HG02885 (cell line): ENCODE results near the gene MRPS30.
A peak's percentile ranks its signal among the peaks of the same experiment; 100 is the strongest.
"Not testable (repeated sequence)": the region's sequence is repeated elsewhere in the genome, so short reads cannot be mapped to it uniquely, and the experiment has no call there.

Experiments
- ATAC-seq: cut with Tn5 transposase; IDR thresholded peaks from one replicate; pipeline ENCODE4 v1.9.1; 2021; ENCODE audit warnings: mild to moderate bottlenecking; ENCODE audit not compliant: unreplicated experiment, poor library complexity

Gene MRPS30

GRCh38 chr5:44808435-44809214 is at the start of gene MRPS30:
Gene MRPS30, plus strand, starts transcription at chr5:44808947. Its CDS starts 16 bp downstream, at chr5:44808963.
- ATAC-seq, result peak; percentile 94

- ATAC-seq, result no peak
Measured at GRCh38 chr5:44769200-44769876, 39.4 kb upstream of the MRPS30 start.

GRCh38 chr5:44769877-44770209 is 38.9 kb upstream of the MRPS30 start:
- no peak for ATAC-seq

GRCh38 chr5:44770780-44771717 is 37.7 kb upstream of the MRPS30 start:
- ATAC-seq, result no peak

GRCh38 chr5:44772397-44772796 is 36.4 kb upstream of the MRPS30 start:
- not testable (repeated sequence) for ATAC-seq

- peak; percentile 86 for ATAC-seq
Measured at GRCh38 chr5:44774279-44774880, 34.4 kb upstream of the MRPS30 start.

GRCh38 chr5:44779167-44779566 is 29.6 kb upstream of the MRPS30 start:
- ATAC-seq, result no peak

GRCh38 chr5:44783634-44784315 is 25.0 kb upstream of the MRPS30 start:
- no peak for ATAC-seq

GRCh38 chr5:44787731-44788130 is 21.0 kb upstream of the MRPS30 start:
- ATAC-seq, result no peak

GRCh38 chr5:44789372-44789995 is 19.3 kb upstream of the MRPS30 start:
- ATAC-seq, result not testable (repeated sequence)

- not testable (repeated sequence) for ATAC-seq
Measured at GRCh38 chr5:44792031-44792673, 16.6 kb upstream of the MRPS30 start.

- no peak for ATAC-seq
Measured at GRCh38 chr5:44794371-44794770, 14.4 kb upstream of the MRPS30 start.

- no peak for ATAC-seq
Measured at GRCh38 chr5:44795496-44795895, 13.3 kb upstream of the MRPS30 start.

GRCh38 chr5:44797841-44798240 is 10.9 kb upstream of the MRPS30 start:
- no peak for ATAC-seq

- ATAC-seq, result no peak
Measured at GRCh38 chr5:44801992-44802391, 6.8 kb upstream of the MRPS30 start.

GRCh38 chr5:44806608-44807007 is 2.1 kb upstream of the MRPS30 start:
- ATAC-seq, result no peak

- no peak for ATAC-seq
Measured at GRCh38 chr5:44807269-44807668, 1.5 kb upstream of the MRPS30 start.

GRCh38 chr5:44809215-44809955 is 638 bp downstream of the MRPS30 start:
- peak; percentile 49 for ATAC-seq
